Measurements from ENCODE around the gene SLC6A11. TPM values are rescaled to one million over a fixed set of nuclear protein-coding genes. Genes with fewer than 3 reads are reported as not detected.
A peak's percentile ranks its signal among the peaks of the same experiment; 100 is the strongest.

Gene SLC6A11
- total and polyA plus RNA-seq, 9 of the 15 experiments (the other 6 are each of a cell fraction or from before 2014, with no cell fraction given) = 0.04 TPM; not detected in 8

DNA sequence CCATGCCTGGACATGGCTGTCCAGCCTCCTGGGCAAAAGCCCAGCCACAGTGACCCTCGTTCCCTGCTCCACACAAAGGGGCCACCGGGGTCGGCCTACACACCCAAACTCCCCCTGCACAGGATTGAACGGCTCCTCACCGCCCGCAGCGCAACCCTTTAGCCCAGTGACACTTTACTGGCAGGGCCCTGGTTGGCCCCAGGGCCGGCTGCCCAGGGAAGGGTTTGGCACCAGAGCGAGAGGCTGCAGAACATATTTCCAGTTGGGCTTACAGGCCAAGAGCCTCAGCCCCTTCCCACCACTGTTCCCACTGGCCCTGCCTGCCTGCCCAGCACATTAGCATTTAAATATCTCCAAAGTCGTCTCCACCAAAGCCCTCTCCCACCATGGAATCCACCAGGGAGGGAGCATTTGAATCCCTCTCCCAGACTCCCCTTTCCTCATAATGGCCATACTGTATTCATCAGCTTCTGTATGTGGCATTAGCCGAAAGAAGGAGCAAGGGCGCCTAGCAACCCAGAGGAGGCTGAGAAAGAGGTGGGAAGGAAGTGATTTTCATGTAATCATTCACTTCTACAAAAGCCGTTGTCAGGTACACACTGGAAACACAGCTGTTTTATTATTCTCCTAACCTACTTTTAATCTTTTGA lies 85.4 kb downstream of the SLC6A11 start (continued):
- TF ChIP-seq ZKSCAN8 (CRISPR knock-in tag; IDR thresholded peaks at IDR 0.05) (no peak), KDM2B (CRISPR knock-in tag; IDR thresholded peaks at IDR 0.05) (no peak), RBM15 (IDR thresholded peaks at IDR 0.05; ENCODE audit: insufficient read depth, low read length) (no peak)

DNA sequence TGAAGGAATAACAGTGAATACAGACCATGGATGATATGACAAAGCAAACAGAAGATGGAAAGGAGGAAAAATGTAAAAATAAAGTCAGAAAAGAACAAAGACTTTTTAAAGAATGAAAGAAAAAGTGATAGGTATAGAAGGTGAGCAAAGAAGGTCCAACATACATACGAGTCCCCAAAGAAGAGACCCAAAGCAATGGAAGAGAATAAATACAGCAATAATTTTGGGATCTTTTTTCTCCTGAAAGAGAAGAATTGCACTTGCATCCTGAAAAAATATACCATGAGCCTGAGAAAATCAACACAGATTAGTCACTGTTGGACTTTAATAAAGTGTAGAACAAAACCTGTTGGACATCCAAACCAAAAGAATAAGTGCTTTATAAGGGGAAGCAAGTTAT lies 91.2 kb downstream of the SLC6A11 start:
- Histone ChIP-seq H3K27ac (ENCODE audit: extremely low read depth, low read depth, low read length) (no peak overlapping the region), H3K36me3 (ENCODE audit: control insufficient read depth, insufficient read depth, low read length) (no peaks in the 10 kb centered on the region), H3K4me1 (replicated peaks in 1 of 2; ENCODE audit: control insufficient read depth in 2 of 2, insufficient read depth in 2 of 2, low read length in 2 of 2) (no peaks in the 10 kb centered on the region), H3K9me1 (ENCODE audit: control insufficient read depth, insufficient read depth, low read length) (no peaks in the 10 kb centered on the region), H3K9me3 (replicated peaks; ENCODE audit: control insufficient read depth, insufficient read depth, low read depth, low read length) (no peaks in the 10 kb centered on the region), H3K4me2 (ENCODE audit: insufficient read depth, low read length) (no peak overlapping the region), H2AFZ (ENCODE audit: low read depth, low read length) (no peak overlapping the region), H3K27me3 (ENCODE audit: control insufficient read depth in 2 of 2, insufficient read depth in 2 of 2, low read length in 2 of 2) (no peaks in the 10 kb centered on the region), H3K79me2 (ENCODE audit: control insufficient read depth, insufficient read depth, low read length) (no peaks in the 10 kb centered on the region), H3K4me3 (no peak overlapping the region), H4K20me1 (replicated peaks; ENCODE audit: control insufficient read depth, insufficient read depth, low read length) (no peaks in the 10 kb centered on the region), H3K9ac (ENCODE audit: insufficient read depth in 1 of 2, low read depth in 2 of 2, low read length in 2 of 2) (no peak overlapping the region)
- ATAC-seq (no peak), FAIRE-seq (no peak), DNase-seq (ENCODE audit: extremely low read depth in 1 of 4, low spot score in 3 of 4) (no peak)
- CTCF ChIA-PET (ENCODE audit: low intra/inter-chr PET ratio) = no interaction called here
- in situ Hi-C loops (cut with MboI) = no loop called here
- 0% methylated on average over 1 of the region's 1 CpG for WGBS (ENCODE audit: insufficient coverage, low coverage, missing lambda C conversion rate)
- intact Hi-C loops (cut with micrococcal nuclease) = no loop called here
- no TSS peak for BruUV-seq (replicated peaks)
- POLR2A ChIA-PET = no interaction called here
- TF ChIP-seq CBX3 (IDR thresholded peaks at IDR 0.05; ENCODE audit: borderline replicate concordance in 1 of 2, low read length in 2 of 2) (peak in 1 of 2 experiments; percentile 68; a peak in 1 of 3 replicates), ZNF764 (CRISPR knock-in tag; IDR thresholded peaks at IDR 0.05; ENCODE audit: low read depth) (no peak), SMAD1 (IDR thresholded peaks at IDR 0.05; ENCODE audit: low read depth, low read length, partially characterized antibody) (no peak), BHLHE40 (IDR thresholded peaks at IDR 0.05; ENCODE audit: low read length) (no peak), GTF2A2 (tag; IDR thresholded peaks at IDR 0.05) (no peak), TRIM28 (IDR thresholded peaks at IDR 0.05) (peak; percentile 90), CBX5 (IDR thresholded peaks at IDR 0.05; ENCODE audit: borderline replicate concordance, low read depth) (peak; percentile 75; the same call in 1 of the 2 replicates), SREBF1 (IDR thresholded peaks at IDR 0.05; ENCODE audit: borderline replicate concordance, low read depth, low read length) (no peak), ZBTB8A (IDR thresholded peaks at IDR 0.05; ENCODE audit: partially characterized antibody) (no peak), SMARCE1 (IDR thresholded peaks at IDR 0.05) (no peak), ZEB2 (IDR thresholded peaks at IDR 0.05) (no peak)
- TF ChIP-seq, protein P1, sequence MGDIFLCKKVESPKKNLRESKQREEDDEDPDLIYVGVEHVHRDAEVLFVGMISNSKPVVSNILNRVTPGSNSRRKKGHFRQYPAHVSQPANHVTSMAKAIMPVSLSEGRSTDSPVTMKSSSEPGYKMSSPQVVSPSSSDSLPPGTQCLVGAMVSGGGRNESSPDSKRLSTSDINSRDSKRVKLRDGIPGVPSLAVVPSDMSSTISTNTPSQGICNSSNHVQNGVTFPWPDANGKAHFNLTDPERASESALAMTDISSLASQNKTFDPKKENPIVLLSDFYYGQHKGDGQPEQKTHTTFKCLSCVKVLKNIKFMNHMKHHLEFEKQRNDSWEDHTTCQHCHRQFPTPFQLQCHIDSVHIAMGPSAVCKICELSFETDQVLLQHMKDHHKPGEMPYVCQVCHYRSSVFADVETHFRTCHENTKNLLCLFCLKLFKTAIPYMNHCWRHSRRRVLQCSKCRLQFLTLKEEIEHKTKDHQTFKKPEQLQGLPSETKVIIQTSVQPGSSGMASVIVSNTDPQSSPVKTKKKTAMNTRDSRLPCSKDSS (IDR thresholded peaks at IDR 0.05; ENCODE audit: low read depth, partially characterized antibody) = peak; percentile 19
- TF ChIP-seq, protein P2, sequence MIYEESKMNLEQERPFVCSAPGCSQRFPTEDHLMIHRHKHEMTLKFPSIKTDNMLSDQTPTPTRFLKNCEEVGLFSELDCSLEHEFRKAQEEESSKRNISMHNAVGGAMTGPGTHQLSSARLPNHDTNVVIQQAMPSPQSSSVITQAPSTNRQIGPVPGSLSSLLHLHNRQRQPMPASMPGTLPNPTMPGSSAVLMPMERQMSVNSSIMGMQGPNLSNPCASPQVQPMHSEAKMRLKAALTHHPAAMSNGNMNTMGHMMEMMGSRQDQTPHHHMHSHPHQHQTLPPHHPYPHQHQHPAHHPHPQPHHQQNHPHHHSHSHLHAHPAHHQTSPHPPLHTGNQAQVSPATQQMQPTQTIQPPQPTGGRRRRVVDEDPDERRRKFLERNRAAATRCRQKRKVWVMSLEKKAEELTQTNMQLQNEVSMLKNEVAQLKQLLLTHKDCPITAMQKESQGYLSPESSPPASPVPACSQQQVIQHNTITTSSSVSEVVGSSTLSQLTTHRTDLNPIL (CRISPR knock-in tag; IDR thresholded peaks at IDR 0.05) = no peak
- TF ChIP-seq, protein P3, sequence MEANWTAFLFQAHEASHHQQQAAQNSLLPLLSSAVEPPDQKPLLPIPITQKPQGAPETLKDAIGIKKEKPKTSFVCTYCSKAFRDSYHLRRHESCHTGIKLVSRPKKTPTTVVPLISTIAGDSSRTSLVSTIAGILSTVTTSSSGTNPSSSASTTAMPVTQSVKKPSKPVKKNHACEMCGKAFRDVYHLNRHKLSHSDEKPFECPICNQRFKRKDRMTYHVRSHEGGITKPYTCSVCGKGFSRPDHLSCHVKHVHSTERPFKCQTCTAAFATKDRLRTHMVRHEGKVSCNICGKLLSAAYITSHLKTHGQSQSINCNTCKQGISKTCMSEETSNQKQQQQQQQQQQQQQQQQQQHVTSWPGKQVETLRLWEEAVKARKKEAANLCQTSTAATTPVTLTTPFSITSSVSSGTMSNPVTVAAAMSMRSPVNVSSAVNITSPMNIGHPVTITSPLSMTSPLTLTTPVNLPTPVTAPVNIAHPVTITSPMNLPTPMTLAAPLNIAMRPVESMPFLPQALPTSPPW (CRISPR knock-in tag; IDR thresholded peaks at IDR 0.05) = no peak
- TF ChIP-seq, protein P4, sequence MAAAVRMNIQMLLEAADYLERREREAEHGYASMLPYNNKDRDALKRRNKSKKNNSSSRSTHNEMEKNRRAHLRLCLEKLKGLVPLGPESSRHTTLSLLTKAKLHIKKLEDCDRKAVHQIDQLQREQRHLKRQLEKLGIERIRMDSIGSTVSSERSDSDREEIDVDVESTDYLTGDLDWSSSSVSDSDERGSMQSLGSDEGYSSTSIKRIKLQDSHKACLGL (CRISPR knock-in tag; IDR thresholded peaks at IDR 0.05; ENCODE audit: borderline replicate concordance, poor library complexity, severe bottlenecking) = no peak

Measured in K562 (cell line).